Gastrocnemius medialis (tissue), 4 donors: ENCODE data around the gene UROC1.

Experiments used
- CTCF ChIP-seq, 5 experiments: fragments of 450-650 bp in 3 of 5; fragments of 200-600 bp in 2 of 5; sonication (generic) in 2 of 5; IDR thresholded peaks in 4 of 5; conservative IDR thresholded peaks in 1 of 5; 1 replicate in 4 of 5; 2 replicates in 1 of 5; pipeline ENCODE4 v1.5.1; 2016 to 2019; ENCODE audit warnings: antibody characterized with exemption in 5 of 5, mild to moderate bottlenecking in 3 of 5, moderate library complexity in 3 of 5
- POLR2A ChIP-seq, 2 donors: fragments of 450-650 bp; IDR thresholded peaks; one replicate each; pipeline ENCODE4 v1.6.1; 2017; ENCODE audit warnings: antibody characterized with exemption in 2 of 2, mild to moderate bottlenecking in 2 of 2, moderate library complexity in 2 of 2

GRCh38 chr3:126517986-126518778 is 609 bp upstream of the UROC1 start:
- no peak for TF ChIP-seq CTCF (IDR thresholded peaks at IDR 0.05 in 4 of 5, conservative IDR thresholded peaks at IDR 0.05 in 1 of 5)
- TF ChIP-seq POLR2A (IDR thresholded peaks at IDR 0.05), result no peak
